ENCODE data around the gene IQSEC3. TPM values are rescaled to one million over a fixed set of nuclear protein-coding genes. Genes with fewer than 3 reads are reported as not detected.

Gene IQSEC3
- total and polyA plus RNA-seq, 2 experiments from 2014 or later = 0.70 to 2.7 TPM

DNA sequence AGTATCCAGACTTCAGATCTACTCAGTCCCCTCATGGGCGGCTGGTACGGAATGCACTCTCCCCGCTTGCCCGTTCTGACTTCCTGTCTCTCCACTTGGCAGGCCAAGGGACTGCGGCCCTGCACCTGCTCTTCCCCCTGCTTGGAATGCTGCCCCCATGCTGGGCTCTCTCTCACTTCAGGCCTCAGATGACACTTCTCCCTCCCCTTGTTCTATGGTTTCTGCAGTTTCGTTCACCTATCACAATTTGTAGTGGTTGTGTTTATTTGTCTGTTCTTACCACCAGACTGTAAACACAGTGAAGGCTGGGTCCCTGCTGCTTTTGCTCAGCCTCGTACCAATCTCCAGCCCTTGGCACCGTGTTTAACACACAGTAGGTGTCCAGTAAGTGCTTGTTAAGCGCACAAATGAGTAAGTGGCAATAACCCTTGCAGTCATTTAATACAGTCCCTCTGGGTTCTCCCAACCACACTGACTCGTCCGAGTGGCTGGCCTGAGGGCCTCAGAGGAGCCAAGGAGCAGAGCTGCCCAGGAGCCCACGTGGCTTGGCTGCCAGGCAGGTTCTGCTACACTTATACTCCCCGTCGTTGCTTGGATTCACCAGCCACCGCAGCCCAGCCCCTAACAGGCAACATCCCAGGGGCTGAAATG is 135.6 kb downstream of the IQSEC3 start:
- 39% methylated on average over 15 of the region's 15 CpGs for WGBS (ENCODE audit: low lambda C conversion rate, missing lambda C conversion rate)
- Histone ChIP-seq H3K4me3 (no peak overlapping the region), H3K4me2 (no peak overlapping the region)

DNA sequence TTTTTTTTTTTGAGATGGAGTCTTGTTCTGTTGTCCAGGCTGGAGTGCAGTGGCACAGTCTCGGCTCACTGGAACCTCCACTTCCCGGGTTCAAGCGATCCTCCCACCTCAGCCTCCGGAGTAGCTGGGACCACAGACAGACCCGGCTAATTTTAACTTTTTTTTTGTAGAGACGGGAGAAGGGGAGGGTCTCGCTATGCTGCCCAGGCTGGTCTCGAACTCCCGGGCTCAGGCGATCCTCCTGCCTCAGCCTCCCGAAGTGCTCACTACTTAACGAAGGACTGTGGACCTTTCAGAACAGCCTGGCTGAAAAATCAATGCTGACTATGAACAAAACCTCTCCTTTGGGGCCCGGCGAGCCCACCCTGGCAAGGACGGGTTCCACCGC is 136.5 kb downstream of the IQSEC3 start:
- peak overlapping the region; percentile 97 for H3K4me2 ChIP-seq
- peak overlapping the region; percentile 44 for H3K4me3 ChIP-seq
- no peaks in the 10 kb centered on the region for H3K9me3 ChIP-seq (ENCODE audit: low read depth)
- no peaks in the 10 kb centered on the region for H3K9me2 ChIP-seq (replicated peaks; ENCODE audit: insufficient read depth)
- no peaks in the 10 kb centered on the region for H3K36me3 ChIP-seq (replicated peaks; ENCODE audit: insufficient read depth, low read depth)
- H2AFZ ChIP-seq = peak overlapping the region; percentile 94
- H4K20me1 ChIP-seq (ENCODE audit: insufficient read depth, poor library complexity, severe bottlenecking) = no peaks in the 10 kb centered on the region
- peaks cover 13% of the 10 kb centered on the region for H3K4me1 ChIP-seq (ENCODE audit: insufficient read depth)
- no peaks in the 10 kb centered on the region for H3K79me2 ChIP-seq
- peaks cover 14% of the 10 kb centered on the region for H3K27me3 ChIP-seq
- no peak overlapping the region for H3K27ac ChIP-seq
- 48% methylated on average over 15 of the region's 16 CpGs for WGBS (ENCODE audit: low lambda C conversion rate, missing lambda C conversion rate)
- TF ChIP-seq, protein P1, sequence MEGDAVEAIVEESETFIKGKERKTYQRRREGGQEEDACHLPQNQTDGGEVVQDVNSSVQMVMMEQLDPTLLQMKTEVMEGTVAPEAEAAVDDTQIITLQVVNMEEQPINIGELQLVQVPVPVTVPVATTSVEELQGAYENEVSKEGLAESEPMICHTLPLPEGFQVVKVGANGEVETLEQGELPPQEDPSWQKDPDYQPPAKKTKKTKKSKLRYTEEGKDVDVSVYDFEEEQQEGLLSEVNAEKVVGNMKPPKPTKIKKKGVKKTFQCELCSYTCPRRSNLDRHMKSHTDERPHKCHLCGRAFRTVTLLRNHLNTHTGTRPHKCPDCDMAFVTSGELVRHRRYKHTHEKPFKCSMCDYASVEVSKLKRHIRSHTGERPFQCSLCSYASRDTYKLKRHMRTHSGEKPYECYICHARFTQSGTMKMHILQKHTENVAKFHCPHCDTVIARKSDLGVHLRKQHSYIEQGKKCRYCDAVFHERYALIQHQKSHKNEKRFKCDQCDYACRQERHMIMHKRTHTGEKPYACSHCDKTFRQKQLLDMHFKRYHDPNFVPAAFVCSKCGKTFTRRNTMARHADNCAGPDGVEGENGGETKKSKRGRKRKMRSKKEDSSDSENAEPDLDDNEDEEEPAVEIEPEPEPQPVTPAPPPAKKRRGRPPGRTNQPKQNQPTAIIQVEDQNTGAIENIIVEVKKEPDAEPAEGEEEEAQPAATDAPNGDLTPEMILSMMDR (IDR thresholded peaks at IDR 0.05; ENCODE audit: poor library complexity) = no peak
- no peak for TF ChIP-seq EZH2phosphoT487 (IDR thresholded peaks at IDR 0.05; ENCODE audit: low read depth, severe bottlenecking, unreplicated experiment)
- TF ChIP-seq EZH2 (IDR thresholded peaks at IDR 0.05; ENCODE audit: borderline replicate concordance) = no peak
- no peak for DNase-seq (ENCODE audit: low spot score)

More for the DNA sequence above, 135.6 kb downstream of the IQSEC3 start:
- Histone ChIP-seq H3K27me3 (peaks cover 14% of the 10 kb centered on the region), H3K36me3 (replicated peaks; ENCODE audit: insufficient read depth, low read depth) (no peaks in the 10 kb centered on the region), H4K20me1 (ENCODE audit: insufficient read depth, poor library complexity, severe bottlenecking) (no peaks in the 10 kb centered on the region), H3K9me2 (replicated peaks; ENCODE audit: insufficient read depth) (no peaks in the 10 kb centered on the region), H3K79me2 (no peaks in the 10 kb centered on the region), H3K27ac (no peak overlapping the region), H3K4me1 (ENCODE audit: insufficient read depth) (peaks cover 13% of the 10 kb centered on the region), H3K9me3 (ENCODE audit: low read depth) (no peaks in the 10 kb centered on the region), H2AFZ (no peak overlapping the region)
- DNase-seq (ENCODE audit: low spot score) = no peak
- TF ChIP-seq EZH2 (IDR thresholded peaks at IDR 0.05; ENCODE audit: borderline replicate concordance) = no peak
- TF ChIP-seq EZH2phosphoT487 (IDR thresholded peaks at IDR 0.05; ENCODE audit: low read depth, severe bottlenecking, unreplicated experiment) = no peak

DNA sequence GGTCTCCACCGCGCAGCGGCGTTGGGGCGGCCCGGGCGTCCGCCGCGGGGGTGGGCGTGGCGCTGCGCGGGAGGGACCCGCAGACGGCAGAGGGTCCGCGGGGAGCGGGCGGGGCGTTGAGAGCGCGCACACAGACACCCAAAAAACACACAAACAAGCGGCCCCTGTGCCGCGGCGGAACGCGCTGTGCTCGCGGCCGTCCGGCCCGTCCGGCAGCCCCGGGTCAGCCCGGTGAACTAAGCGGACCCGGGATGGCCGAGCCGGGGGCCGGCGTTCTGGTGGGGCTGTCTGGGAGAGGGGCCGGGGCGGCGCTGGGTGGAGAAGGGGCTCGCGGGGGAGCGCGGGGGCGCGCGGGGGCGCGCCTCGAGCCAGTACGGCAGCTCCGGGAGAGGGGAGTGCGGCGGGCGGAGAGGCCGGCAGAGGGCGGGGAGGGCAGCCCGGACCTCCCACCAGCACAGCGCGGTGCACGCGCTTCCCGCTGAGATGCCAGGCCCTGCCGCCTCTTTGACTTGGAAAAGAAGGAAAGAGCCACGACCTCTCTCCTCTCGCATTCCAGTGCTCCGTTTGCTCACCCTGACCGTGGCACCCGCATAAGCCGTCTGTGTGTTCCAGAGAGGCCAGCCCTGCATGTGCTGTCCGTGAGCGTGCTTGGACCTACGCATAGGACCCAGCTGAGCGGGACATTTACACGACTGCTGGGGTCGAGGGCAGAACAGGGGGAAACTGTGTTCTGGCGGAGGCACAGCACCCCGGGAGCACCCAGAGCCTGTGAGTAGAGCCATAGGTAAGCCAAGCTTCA is 137.1 kb downstream of the IQSEC3 start:
- TF ChIP-seq, protein P1 (IDR thresholded peaks at IDR 0.05; ENCODE audit: poor library complexity) = no peak
- TF ChIP-seq EZH2 (IDR thresholded peaks at IDR 0.05; ENCODE audit: borderline replicate concordance) (no peak), EZH2phosphoT487 (IDR thresholded peaks at IDR 0.05; ENCODE audit: low read depth, severe bottlenecking, unreplicated experiment) (no peak)
- Histone ChIP-seq H3K4me1 (ENCODE audit: insufficient read depth) (peaks cover 13% of the 10 kb centered on the region), H3K9me3 (ENCODE audit: low read depth) (no peaks in the 10 kb centered on the region), H3K4me2 (peak overlapping the region; percentile 97), H3K9me2 (replicated peaks; ENCODE audit: insufficient read depth) (no peaks in the 10 kb centered on the region), H3K79me2 (no peaks in the 10 kb centered on the region), H3K36me3 (replicated peaks; ENCODE audit: insufficient read depth, low read depth) (no peaks in the 10 kb centered on the region), H2AFZ (peak overlapping the region; percentile 94), H3K27ac (no peak overlapping the region), H3K4me3 (peak overlapping the region; percentile 44), H3K27me3 (peaks cover 14% of the 10 kb centered on the region), H4K20me1 (ENCODE audit: insufficient read depth, poor library complexity, severe bottlenecking) (no peaks in the 10 kb centered on the region)
- 3% methylated on average over 55 of the region's 84 CpGs for WGBS (ENCODE audit: low lambda C conversion rate, missing lambda C conversion rate)
- peak; percentile 71 for DNase-seq (ENCODE audit: low spot score)

DNA sequence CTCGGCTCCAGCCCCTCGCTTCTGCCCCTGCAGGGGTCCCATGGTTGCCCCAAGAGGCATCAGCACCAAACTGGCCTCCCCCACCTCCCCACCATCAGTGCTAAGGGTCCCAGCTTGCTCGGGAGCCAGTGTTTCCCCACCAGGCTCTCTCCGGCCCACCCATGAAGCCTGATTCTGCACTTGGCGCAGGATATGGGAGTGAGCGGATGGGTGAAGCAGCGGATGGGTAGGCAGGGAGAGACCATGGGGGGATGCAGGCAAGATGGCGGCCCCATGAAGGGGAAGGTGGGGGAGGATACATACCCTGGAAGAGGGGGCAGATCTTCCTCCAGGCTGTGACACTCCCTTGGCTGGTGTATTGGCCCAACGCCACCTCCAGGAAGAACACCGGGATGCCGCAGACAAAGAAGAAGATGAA is 137.7 kb downstream of the IQSEC3 start:
- Histone ChIP-seq H3K9me2 (replicated peaks; ENCODE audit: insufficient read depth) (no peaks in the 10 kb centered on the region), H3K79me2 (no peaks in the 10 kb centered on the region), H3K27me3 (peaks cover 14% of the 10 kb centered on the region), H4K20me1 (ENCODE audit: insufficient read depth, poor library complexity, severe bottlenecking) (no peaks in the 10 kb centered on the region), H3K27ac (no peak overlapping the region), H3K4me1 (ENCODE audit: insufficient read depth) (peaks cover 10% of the 10 kb centered on the region), H3K36me3 (replicated peaks; ENCODE audit: insufficient read depth, low read depth) (no peaks in the 10 kb centered on the region), H3K4me3 (no peak overlapping the region), H3K9me3 (ENCODE audit: low read depth) (no peaks in the 10 kb centered on the region), H3K4me2 (peak overlapping the region; percentile 97), H2AFZ (peak overlapping the region; percentile 94)
- TF ChIP-seq EZH2 (IDR thresholded peaks at IDR 0.05; ENCODE audit: borderline replicate concordance) (no peak), EZH2phosphoT487 (IDR thresholded peaks at IDR 0.05; ENCODE audit: low read depth, severe bottlenecking, unreplicated experiment) (no peak)
- TF ChIP-seq, protein P1 (IDR thresholded peaks at IDR 0.05; ENCODE audit: poor library complexity) = no peak
- WGBS (ENCODE audit: low lambda C conversion rate, missing lambda C conversion rate) = 79% methylated on average over 11 of the region's 11 CpGs
- DNase-seq (ENCODE audit: low spot score) = no peak
